OCI-M2 (cell line): ENCODE results near the gene BMP10.

Experiments used
- DNase-seq: peaks from one replicate; lab custom pipeline; 2025; ENCODE audit not compliant: unreplicated experiment; lab: John Stamatoyannopoulos, UW

The BMP10 gene

GRCh38 chr2:68854476-68854875, 16.7 kb downstream of the BMP10 start:
- no peak for DNase-seq

- no peak for DNase-seq
Measured at GRCh38 chr2:68853915-68854314, 17.3 kb downstream of the BMP10 start.

GRCh38 chr2:68853035-68853434, 18.2 kb downstream of the BMP10 start:
- DNase-seq, result no peak

DNA sequence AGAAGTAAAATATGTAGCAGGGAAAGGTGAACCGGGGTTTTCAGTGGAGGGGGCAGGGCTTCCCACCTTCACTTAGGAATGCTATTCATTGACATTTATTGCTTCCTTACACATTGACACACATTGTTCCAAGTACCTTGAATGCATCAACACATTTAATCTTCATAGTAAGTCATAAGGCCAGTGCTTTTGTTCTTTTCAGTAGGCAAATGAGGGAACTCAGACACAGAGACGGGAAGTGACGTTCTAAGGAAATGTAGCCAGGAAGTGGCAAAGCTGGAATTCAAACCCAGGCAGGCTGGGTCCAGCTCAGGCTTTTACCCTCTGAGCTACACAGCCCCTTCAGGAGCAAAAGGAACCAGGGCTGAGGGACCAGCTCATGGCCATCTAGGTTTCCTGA, 20.7 kb downstream of the BMP10 start:
- no peak for DNase-seq

DNA sequence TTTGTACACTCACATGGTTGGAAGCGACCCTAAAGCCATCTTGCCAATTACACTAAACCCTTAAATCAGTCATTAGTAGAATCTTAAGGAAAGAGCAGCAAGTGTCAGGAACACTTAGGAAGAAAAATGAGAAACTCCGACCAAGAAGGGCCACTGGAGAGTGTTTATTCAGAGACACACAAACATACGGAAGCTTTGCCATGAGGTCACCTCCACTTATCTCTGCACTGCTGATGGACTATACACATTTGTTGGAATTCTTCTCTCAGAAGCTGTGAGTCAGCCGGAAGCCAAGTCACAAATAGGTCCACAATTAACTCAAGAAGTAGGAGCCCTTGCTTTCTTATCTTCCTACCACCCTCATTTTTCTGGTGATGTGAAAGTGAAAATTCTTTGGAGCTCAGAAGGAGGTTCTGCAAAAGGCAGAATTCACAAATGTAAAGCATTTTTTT, 21.6 kb downstream of the BMP10 start:
- DNase-seq, result no peak

- no peak for DNase-seq
Measured at GRCh38 chr2:68847751-68848150, 23.4 kb downstream of the BMP10 start.

GRCh38 chr2:68846091-68846490, 25.1 kb downstream of the BMP10 start:
- DNase-seq, result no peak

- DNase-seq, result no peak
Measured at GRCh38 chr2:68845043-68845442, 26.2 kb downstream of the BMP10 start.

- DNase-seq, result no peak
Measured at GRCh38 chr2:68839260-68839833, 31.9 kb downstream of the BMP10 start.

DNA sequence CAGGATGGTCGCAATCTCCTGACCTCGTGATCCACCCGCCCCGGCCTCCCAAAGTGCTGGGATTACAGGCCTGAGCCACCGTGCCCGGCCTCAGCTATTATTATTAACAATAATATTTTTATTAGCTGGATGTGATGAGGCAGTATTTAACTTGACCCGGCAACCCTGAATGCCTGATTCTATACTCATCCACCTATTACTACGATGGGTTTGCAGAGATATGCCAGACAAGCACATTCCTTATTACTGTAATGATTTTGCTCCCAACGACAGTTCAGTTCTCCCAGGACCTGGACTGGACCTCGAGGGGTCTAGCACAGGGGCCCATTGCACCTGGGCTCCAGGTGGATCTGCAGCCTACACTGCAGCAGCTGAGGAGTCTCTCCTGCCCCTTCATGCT, 32.6 kb downstream of the BMP10 start:
- no peak for DNase-seq

GRCh38 chr2:68837861-68838341, 33.3 kb downstream of the BMP10 start:
- DNase-seq, result no peak

DNA sequence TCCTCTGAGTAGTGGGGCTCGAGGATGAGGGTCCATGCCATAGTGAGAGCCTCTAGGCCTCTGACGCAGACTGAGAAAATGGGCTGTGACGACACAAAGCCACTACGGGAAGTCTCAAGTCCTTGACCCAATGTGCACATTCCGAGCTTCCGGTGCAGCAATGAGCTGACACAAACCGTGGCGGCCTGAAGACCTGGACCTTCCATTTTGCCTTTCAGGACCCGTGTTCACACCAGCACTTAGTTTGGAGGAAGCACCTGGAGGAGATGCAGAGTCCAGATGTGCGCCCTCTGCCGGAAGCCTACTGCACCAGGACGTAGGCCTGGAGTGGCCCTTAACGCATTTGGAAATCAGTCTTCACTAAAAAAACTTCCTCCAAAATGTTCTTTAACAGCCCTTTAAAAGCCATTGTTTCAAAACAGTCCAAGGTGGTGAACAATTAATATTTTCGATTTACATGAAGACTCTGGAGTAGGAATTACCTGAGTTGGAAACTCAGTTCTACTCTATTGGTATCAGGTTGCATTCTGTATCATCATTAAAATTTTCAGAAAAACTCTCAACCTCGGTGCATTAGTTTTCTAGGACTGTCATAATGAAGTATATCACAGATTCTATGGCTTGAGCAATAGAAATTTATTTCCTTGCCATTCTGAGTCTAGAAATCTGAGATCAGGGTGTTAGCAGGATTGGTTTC, 33.9 kb downstream of the BMP10 start:
- DNase-seq, result no peak

- DNase-seq, result no peak
Measured at GRCh38 chr2:68835621-68836020, 35.6 kb downstream of the BMP10 start.

DNA sequence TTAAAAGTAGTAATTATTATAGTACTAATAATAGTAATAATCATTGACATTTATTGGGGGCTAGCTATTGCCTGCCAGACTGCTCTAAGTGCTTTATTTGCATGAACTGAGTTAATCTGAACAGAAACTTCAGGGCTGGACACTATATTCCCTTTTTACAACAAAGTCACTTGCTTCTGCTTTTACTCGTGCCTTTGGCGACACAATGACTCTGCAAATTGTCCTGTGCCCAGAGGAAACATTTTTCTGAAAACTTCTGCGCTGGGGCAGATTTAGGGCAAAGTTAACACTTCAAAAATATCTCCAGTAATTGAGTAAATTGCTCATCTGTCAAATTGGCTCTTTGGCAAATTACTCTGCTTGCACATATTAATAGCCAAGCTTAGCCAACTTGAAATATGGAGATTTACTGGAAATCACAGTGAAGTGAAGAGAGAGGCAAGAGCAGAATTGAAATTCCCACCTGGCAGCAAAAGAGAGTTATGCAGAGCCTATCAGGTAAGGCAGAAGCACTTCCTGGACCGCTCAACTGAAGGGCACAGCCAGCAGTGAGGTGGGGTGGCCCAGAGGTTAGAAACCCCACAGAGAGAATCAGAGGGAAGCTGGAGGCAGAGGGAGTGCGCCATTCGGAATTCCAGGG, 36.3 kb downstream of the BMP10 start:
- no peak for DNase-seq

- DNase-seq, result no peak
Measured at GRCh38 chr2:68833162-68833561, 38.0 kb downstream of the BMP10 start.

DNA sequence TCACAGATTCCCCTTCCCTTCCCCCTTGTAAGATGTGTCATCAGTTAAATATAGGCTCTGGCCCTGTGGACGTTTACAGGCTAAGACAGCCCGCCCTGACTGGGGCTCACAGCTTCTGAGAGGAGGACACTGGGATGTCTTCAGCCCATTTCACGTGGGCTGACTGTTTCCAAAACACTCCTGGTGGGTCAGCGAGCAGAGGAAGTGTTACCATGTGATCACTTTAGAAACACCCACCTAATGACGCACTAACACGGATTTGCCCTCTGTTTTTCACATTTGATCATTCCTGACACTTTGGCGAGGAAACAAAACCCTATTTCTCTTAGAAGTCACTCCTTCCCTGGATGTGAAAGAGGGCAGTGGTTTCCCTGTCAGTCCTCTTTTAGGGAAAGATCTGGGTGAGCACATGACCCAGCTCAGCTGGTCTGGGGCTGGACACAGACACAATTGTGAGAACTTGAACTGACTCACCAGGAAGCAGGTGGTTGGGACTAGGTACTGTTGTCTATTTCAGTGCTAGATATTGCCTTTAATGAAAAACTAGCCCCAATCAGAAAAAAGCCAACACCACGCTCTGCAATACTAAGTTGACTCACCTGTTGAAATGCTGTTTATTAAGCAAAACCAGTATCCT, 38.8 kb downstream of the BMP10 start:
- DNase-seq, result no peak

GRCh38 chr2:68831686-68832232, 39.4 kb downstream of the BMP10 start:
- DNase-seq, result no peak

GRCh38 chr2:68829749-68830148, 41.4 kb downstream of the BMP10 start:
- DNase-seq, result no peak

DNA sequence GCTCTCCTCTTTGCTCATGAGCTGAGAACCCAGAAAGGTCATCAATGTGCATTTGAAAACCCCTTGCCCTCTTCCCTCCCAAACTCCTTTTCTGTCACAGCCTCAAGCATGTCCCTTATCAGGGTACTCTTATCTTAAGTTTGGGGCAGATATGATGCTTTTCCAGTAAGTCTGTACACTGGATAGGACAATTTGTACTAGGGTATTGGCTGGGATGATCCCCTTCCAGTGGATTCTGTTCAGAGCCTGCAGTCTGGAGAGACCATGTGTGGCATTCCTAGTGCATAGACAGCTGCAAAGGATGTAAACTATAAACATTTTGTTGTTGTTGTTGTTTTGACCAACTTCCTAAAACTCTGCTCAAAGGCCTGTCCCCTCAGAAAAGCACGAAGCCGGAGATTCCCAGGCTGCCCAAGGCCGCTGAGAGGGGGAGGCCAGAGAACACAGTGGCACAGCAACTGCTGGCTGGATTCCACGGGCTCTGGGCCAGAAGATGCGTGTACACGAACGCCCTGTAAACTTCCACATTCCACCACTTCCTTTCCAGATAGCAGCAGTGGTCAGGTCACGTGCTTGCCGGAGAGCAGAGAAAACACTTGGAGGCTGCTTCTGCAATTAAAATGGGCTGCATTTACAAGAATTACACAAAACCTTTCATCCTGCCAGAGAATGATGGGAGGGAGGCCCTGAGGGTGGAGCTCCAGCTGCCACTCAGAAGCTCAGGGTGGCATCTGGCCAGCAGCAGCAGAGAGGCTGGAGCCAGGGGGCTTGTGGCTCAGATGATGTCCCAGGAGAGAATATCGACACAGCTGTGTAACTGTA, 42.1 kb downstream of the BMP10 start:
- DNase-seq, result peak; percentile 15

GRCh38 chr2:68827666-68828065, 43.5 kb downstream of the BMP10 start:
- no peak for DNase-seq

GRCh38 chr2:68825866-68826265, 45.3 kb downstream of the BMP10 start:
- DNase-seq, result no peak
